AG09309 (cell line): Measurements from ENCODE around the gene CDC42BPG.

Source experiments
- DNase-seq: peaks from one replicate; pipeline ENCODE4 v3.0.0-alpha.2; 2010; ENCODE audit warnings: low read depth
- H3K4me3 ChIP-seq: 2 replicates; pipeline ENCODE4 v1.5.1; 2011; ENCODE audit warnings: mild to moderate bottlenecking, low read depth, low read length, moderate library complexity; ENCODE audit not compliant: control insufficient read depth
- CTCF ChIP-seq: IDR thresholded peaks from 2 replicates; pipeline ENCODE4 v1.5.1; 2011; ENCODE audit warnings: mild to moderate bottlenecking, low read depth, low read length, inconsistent platforms; ENCODE audit not compliant: insufficient read depth, control insufficient read depth; ENCODE audit errors: missing control alignments

The CDC42BPG gene

GRCh38 chr11:64891215-64891848, 46.9 kb upstream of the CDC42BPG start:
- no peak overlapping the region for H3K4me3 ChIP-seq
- DNase-seq = no peak
- TF ChIP-seq CTCF = no peak

DNA sequence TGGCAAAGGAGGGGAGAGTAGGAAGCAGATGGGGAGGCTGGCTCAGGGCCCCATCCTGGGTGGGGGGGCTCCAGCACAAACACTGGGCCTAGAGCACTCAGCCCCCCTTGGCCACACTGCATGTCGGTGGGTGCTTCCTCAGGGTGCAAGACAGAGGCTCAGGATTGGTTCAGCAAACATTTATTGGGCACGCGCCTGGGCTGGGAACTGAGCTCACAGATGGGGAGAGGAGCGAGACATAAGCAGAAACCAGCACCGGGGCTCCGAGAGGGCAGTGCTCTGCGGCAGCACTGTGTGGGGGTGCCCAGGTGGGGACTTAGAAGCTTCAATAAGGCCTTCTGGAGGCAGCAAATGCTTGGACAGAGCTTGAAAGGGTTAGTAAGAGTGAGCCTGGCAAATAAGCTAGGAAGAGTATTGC, 46.1 kb upstream of the CDC42BPG start:
- no peak for DNase-seq
- no peak for TF ChIP-seq CTCF
- H3K4me3 ChIP-seq = no peak overlapping the region

DNA sequence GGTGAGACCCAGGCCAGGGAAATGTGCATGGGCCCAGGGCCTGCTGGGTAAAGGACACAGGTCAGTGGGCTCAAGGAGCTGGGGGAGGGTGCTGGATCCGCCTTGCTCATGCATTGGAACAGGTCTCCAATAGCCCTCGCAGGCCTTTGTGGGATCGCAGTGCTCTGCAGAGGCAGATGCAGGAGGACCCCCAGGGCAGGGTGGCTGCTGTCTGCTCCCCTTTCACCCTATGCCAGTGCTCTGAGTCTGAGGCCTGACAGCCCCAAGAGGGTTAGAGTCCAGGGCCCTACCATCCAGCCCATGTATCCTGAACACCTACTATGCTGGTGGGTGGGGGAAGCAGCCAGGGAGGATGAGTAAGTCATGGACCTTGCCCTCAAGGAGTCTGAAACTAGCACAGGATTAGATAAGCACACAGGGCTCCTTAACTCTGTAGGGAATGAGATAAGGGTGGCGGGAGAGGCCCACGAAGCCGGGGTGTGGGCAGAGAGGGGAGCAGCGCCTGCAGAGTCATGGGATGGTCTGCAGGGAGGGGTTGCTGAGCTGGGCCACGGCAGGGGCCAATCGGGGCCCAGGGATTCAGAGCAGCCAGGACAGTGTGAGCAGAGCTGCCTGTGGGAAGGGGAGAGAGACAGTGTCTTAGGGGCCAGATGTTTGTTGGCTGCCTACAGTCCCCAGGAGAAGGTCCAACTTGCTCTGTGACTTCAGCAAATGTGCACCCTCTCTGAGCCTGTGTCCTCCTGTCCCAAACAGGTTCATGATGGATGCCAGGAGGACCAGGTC, 44.5 kb upstream of the CDC42BPG start:
- TF ChIP-seq CTCF = no peak
- no peak for DNase-seq
- no peak overlapping the region for H3K4me3 ChIP-seq

DNA sequence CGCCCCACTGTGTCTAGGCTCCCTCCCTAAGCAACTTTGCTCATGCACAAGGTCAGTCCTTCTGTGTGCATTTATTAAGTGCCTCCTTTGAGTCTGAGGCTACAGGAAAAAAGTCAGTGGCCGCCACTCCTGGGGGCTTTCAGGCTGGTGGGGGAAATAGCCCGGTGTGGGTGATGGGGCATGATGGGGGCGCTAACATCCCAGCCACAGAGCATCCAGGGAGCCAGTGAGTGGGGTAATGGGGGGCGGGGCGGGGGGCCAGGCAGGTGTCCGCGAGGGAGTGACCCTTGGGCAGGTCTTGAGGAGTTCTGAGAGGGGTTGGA, 43.9 kb upstream of the CDC42BPG start:
- no peak for DNase-seq
- H3K4me3 ChIP-seq = no peak overlapping the region
- no peak for TF ChIP-seq CTCF

- TF ChIP-seq CTCF = peak; percentile 83
- no peak for DNase-seq
- H3K4me3 ChIP-seq = no peak overlapping the region; the same call in 1 of the 2 replicates
These were observed 43.4 kb upstream of the CDC42BPG start for GRCh38 chr11:64887757-64888405.

- H3K4me3 ChIP-seq = no peak overlapping the region
These were observed 42.8 kb upstream of the CDC42BPG start for GRCh38 chr11:64887234-64887756.

More at GRCh38 chr11:64887234-64887756, 42.8 kb upstream of the CDC42BPG start:
- no peak for DNase-seq
- TF ChIP-seq CTCF = no peak
